Vagina (tissue), 2 donors: ENCODE data around the gene NLGN2. TPM values are rescaled to one million over a fixed set of nuclear protein-coding genes. Genes with fewer than 3 reads are reported as not detected.
A peak's percentile ranks its signal among the peaks of the same experiment; 100 is the strongest.

Experiments
- DNase-seq, 2 donors: peaks; one replicate each; pipeline ENCODE4 v3.0.0-alpha.2; 2017; ENCODE audit errors: extremely low spot score in 2 of 2
- H3K27ac ChIP-seq: fragments of 200-600 bp; sonication (generic); one replicate; pipeline ENCODE4 v1.5.1; 2019
- H3K27me3 ChIP-seq: fragments of 200-600 bp; sonication (generic); one replicate; pipeline ENCODE4 v1.5.1; 2019
- H3K36me3 ChIP-seq, 2 donors: fragments of 200-600 bp; sonication (generic); one replicate each; pipeline ENCODE4 v1.5.1; 2017 to 2019
- H3K4me1 ChIP-seq: fragments of 200-600 bp; sonication (generic); one replicate; pipeline ENCODE4 v1.5.1; 2019
- H3K4me3 ChIP-seq, 2 donors: fragments of 200-600 bp; sonication (generic); 1 replicate in 1 of 2; 2 replicates in 1 of 2; pipeline ENCODE4 v1.5.1; 2016 to 2019
- H3K9me3 ChIP-seq: fragments of 200-600 bp; sonication (generic); one replicate; pipeline ENCODE4 v1.5.1; 2019
- POLR2A ChIP-seq, 2 donors: fragments of 450-650 bp; IDR thresholded peaks; one replicate each; pipeline ENCODE4 v1.6.1; 2017; ENCODE audit warnings: antibody characterized with exemption in 2 of 2, mild to moderate bottlenecking in 2 of 2, moderate library complexity in 2 of 2
- POLR2AphosphoS5 ChIP-seq, 2 donors: sonication (generic); formaldehyde crosslinking; IDR thresholded peaks; one replicate each; pipeline ENCODE4 v1.9.0; 2017; ENCODE audit warnings: antibody characterized with exemption in 2 of 2, mild to moderate bottlenecking in 2 of 2, low read depth in 1 of 2; ENCODE audit not compliant: insufficient read depth in 1 of 2
- intact Hi-C: fragments of 100-400 bp; cut with DNase I; formaldehyde crosslinking; loops from one replicate; pipeline ENCODE4 v1.15.1; 2023
- total RNA-seq: library from RNA; depleted of rRNA; stranded (reverse); fragments of >200 nt; gene quantifications from one replicate; pipeline ENCODE4 v1.2.3, GENCODE V29; 2016
- TF ChIP-seq, protein P1 (sequence below), 3 experiments: fragments of 450-650 bp in 2 of 3; fragments of 200-600 bp in 1 of 3; sonication (generic) in 1 of 3; IDR thresholded peaks; one replicate each; pipeline ENCODE4 v1.5.1; 2017 to 2019; ENCODE audit warnings: antibody characterized with exemption in 3 of 3, mild to moderate bottlenecking in 2 of 3, moderate library complexity in 2 of 3

Gene NLGN2
- total RNA-seq, 1 donor from 2014 or later, result 25.5 TPM

DNA sequence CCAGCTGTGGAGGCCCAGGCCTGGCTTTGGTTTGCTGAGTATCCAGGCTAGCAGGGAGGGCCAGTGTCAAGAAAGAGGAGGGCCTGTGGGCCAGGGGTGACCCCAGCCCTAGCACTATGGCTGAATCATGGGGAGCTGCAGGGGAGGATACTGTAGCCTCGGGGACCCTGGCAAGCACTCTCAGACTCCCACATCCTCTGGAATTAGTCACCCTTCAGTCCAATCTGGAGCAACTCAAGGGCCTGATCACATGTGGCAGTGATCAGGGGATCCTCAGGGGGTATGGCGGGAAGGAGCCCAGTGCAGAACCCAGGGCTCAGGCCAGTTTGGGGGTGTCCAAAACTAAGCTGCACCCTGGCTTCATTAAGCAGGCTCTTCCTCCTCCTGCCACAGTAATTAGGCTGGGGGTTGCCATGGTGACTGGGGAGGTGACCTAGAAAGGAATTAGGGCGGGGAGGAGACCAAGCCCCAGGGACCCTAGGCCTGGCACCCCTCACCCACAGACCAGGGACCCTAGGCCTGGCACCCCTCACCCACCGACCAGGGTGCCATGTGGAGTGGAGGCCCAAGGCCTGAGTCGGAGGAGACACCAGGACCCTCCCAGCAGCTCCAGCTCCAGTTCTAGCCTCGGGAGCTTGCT is 5.8 kb downstream of the NLGN2 start:
- peaks cover 0 to 25% of the 10 kb centered on the region in 2 donors for H3K36me3 ChIP-seq
- H3K27ac ChIP-seq, result peak overlapping the region; percentile 36

DNA sequence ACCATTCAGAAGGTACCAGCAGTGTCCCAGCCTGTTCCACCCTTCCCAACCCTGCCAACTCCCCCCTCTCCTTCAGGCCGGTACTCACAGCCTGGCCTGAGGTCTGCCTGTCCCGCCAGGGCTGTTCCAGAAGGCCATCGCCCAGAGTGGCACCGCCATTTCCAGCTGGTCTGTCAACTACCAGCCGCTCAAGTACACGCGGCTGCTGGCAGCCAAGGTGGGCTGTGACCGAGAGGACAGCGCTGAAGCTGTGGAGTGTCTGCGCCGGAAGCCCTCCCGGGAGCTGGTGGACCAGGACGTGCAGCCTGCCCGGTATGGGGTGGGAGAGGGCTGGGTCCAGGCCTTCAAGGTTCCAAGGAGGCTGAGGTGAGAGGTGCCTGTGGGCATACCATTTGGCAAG is 7.2 kb downstream of the NLGN2 start:
- H3K36me3 ChIP-seq, result peaks cover 0 to 14% of the 10 kb centered on the region in 2 donors
- no peak overlapping the region for H3K4me3 ChIP-seq
- no peak for TF ChIP-seq POLR2A (IDR thresholded peaks at IDR 0.05)
- TF ChIP-seq, protein P1, sequence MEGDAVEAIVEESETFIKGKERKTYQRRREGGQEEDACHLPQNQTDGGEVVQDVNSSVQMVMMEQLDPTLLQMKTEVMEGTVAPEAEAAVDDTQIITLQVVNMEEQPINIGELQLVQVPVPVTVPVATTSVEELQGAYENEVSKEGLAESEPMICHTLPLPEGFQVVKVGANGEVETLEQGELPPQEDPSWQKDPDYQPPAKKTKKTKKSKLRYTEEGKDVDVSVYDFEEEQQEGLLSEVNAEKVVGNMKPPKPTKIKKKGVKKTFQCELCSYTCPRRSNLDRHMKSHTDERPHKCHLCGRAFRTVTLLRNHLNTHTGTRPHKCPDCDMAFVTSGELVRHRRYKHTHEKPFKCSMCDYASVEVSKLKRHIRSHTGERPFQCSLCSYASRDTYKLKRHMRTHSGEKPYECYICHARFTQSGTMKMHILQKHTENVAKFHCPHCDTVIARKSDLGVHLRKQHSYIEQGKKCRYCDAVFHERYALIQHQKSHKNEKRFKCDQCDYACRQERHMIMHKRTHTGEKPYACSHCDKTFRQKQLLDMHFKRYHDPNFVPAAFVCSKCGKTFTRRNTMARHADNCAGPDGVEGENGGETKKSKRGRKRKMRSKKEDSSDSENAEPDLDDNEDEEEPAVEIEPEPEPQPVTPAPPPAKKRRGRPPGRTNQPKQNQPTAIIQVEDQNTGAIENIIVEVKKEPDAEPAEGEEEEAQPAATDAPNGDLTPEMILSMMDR (IDR thresholded peaks at IDR 0.05), result no peak
- no peak for TF ChIP-seq POLR2AphosphoS5 (IDR thresholded peaks at IDR 0.05; ENCODE audit: insufficient read depth in 1 of 2, low read depth in 1 of 2)
- no peak overlapping the region for H3K27ac ChIP-seq
- H3K9me3 ChIP-seq, result no peaks in the 10 kb centered on the region
- intact Hi-C loops, result no loop called here
- no peak for DNase-seq
- H3K27me3 ChIP-seq, result no peaks in the 10 kb centered on the region
- H3K4me1 ChIP-seq, result peaks cover 10% of the 10 kb centered on the region

More for the DNA sequence above, 5.8 kb downstream of the NLGN2 start:
- TF ChIP-seq POLR2A (IDR thresholded peaks at IDR 0.05) (no peak), POLR2AphosphoS5 (IDR thresholded peaks at IDR 0.05; ENCODE audit: insufficient read depth in 1 of 2, low read depth in 1 of 2) (peak in 1 of 2 donors; percentile 31)
- TF ChIP-seq, protein P1 (IDR thresholded peaks at IDR 0.05), result no peak
- no peak for DNase-seq
- peaks cover 10% of the 10 kb centered on the region for H3K4me1 ChIP-seq
- no peaks in the 10 kb centered on the region for H3K27me3 ChIP-seq
- no peaks in the 10 kb centered on the region for H3K9me3 ChIP-seq
- intact Hi-C loops, result no loop called here
- H3K4me3 ChIP-seq, result no peak overlapping the region

DNA sequence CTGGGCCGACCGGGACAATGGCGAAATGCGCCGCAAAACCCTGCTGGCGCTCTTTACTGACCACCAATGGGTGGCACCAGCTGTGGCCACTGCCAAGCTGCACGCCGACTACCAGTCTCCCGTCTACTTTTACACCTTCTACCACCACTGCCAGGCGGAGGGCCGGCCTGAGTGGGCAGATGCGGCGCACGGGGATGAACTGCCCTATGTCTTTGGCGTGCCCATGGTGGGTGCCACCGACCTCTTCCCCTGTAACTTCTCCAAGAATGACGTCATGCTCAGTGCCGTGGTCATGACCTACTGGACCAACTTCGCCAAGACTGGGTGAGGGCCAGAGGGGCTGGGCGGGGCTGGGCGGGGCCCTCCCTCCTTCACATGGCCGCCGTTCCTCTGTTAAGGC is 8.1 kb downstream of the NLGN2 start:
- TF ChIP-seq POLR2A (IDR thresholded peaks at IDR 0.05) (no peak), POLR2AphosphoS5 (IDR thresholded peaks at IDR 0.05; ENCODE audit: insufficient read depth in 1 of 2, low read depth in 1 of 2) (no peak)
- TF ChIP-seq, protein P1 (IDR thresholded peaks at IDR 0.05), result no peak
- Histone ChIP-seq H3K27ac (no peak overlapping the region), H3K27me3 (no peaks in the 10 kb centered on the region), H3K4me1 (peaks cover 10% of the 10 kb centered on the region), H3K36me3 (peaks cover 0 to 10% of the 10 kb centered on the region in 2 donors), H3K4me3 (no peak overlapping the region), H3K9me3 (no peaks in the 10 kb centered on the region)
- intact Hi-C loops, result no loop called here
- DNase-seq, result no peak

DNA sequence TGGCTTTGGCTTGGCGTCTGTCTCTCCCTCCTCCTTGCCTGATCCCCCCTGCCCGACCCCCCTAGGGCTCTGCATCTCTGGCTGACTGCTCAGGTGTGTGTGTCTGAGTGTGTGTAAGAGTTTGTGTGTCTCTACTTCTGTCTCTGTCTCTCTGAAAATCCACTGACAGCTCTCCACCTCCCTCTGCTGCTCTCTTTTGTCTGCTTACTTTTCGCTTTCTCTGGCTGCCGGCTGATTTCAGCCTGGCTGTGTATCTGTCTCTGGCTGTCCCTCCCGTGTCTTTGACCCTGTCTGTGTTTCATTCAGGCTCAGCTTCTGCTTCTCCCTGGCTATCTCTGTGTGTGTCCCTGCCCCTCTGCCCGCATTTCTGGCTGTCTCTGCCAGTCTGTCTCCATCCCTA is 8.7 kb downstream of the NLGN2 start:
- Histone ChIP-seq H3K4me1 (peaks cover 10% of the 10 kb centered on the region), H3K36me3 (peaks cover 0 to 10% of the 10 kb centered on the region in 2 donors), H3K9me3 (no peaks in the 10 kb centered on the region), H3K27me3 (no peaks in the 10 kb centered on the region), H3K27ac (no peak overlapping the region), H3K4me3 (no peak overlapping the region)
- TF ChIP-seq POLR2A (IDR thresholded peaks at IDR 0.05) (no peak), POLR2AphosphoS5 (IDR thresholded peaks at IDR 0.05; ENCODE audit: insufficient read depth in 1 of 2, low read depth in 1 of 2) (no peak)
- TF ChIP-seq, protein P1 (IDR thresholded peaks at IDR 0.05), result no peak
- intact Hi-C loops, result no loop called here
- DNase-seq, result no peak

DNA sequence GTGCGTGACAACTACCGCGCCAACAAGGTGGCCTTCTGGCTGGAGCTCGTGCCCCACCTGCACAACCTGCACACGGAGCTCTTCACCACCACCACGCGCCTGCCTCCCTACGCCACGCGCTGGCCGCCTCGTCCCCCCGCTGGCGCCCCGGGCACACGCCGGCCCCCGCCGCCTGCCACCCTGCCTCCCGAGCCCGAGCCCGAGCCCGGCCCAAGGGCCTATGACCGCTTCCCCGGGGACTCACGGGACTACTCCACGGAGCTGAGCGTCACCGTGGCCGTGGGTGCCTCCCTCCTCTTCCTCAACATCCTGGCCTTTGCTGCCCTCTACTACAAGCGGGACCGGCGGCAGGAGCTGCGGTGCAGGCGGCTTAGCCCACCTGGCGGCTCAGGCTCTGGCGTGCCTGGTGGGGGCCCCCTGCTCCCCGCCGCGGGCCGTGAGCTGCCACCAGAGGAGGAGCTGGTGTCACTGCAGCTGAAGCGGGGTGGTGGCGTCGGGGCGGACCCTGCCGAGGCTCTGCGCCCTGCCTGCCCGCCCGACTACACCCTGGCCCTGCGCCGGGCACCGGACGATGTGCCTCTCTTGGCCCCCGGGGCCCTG is 9.5 kb downstream of the NLGN2 start:
- no peak for DNase-seq
- Histone ChIP-seq H3K27me3 (no peaks in the 10 kb centered on the region), H3K27ac (no peak overlapping the region), H3K36me3 (peaks cover 0 to 10% of the 10 kb centered on the region in 2 donors), H3K9me3 (no peaks in the 10 kb centered on the region), H3K4me1 (peaks cover 10% of the 10 kb centered on the region), H3K4me3 (no peak overlapping the region)
- TF ChIP-seq, protein P1 (IDR thresholded peaks at IDR 0.05), result no peak
- TF ChIP-seq POLR2AphosphoS5 (IDR thresholded peaks at IDR 0.05; ENCODE audit: insufficient read depth in 1 of 2, low read depth in 1 of 2) (no peak), POLR2A (IDR thresholded peaks at IDR 0.05) (no peak)
- intact Hi-C loops, result no loop called here
